ENCODE results near the gene SH3PXD2A. TPM values are rescaled to one million over a fixed set of nuclear protein-coding genes. Genes with fewer than 3 reads are reported as not detected.
A peak's percentile ranks its signal among the peaks of the same experiment; 100 is the strongest.

Gene SH3PXD2A
- total RNA-seq, 4 donors from 2014 or later, result 6.2 to 16.8 (median 11.4) TPM

GRCh38 chr10:103828587-103829197, 26.7 kb downstream of the SH3PXD2A start:
- H3K27ac ChIP-seq, result no peak overlapping the region
- H3K9me3 ChIP-seq, result no peaks in the 10 kb centered on the region
- H3K27me3 ChIP-seq, result no peaks in the 10 kb centered on the region
- intact Hi-C loops (cut with DNase I; ENCODE audit: low total_unique reads), result no loop called here
- in situ Hi-C loops (cut with MboI; ENCODE audit: low sequenced_read_pairs in 4 of 4), result no loop called here
- no peak for ATAC-seq
- H3K4me3 ChIP-seq, result no peak overlapping the region
- no peaks in the 10 kb centered on the region for H3K36me3 ChIP-seq
- H3K4me1 ChIP-seq, result peaks cover 16 to 34% of the 10 kb centered on the region in 2 donors
- DNase-seq, result no peak
- TF ChIP-seq CTCF (IDR thresholded peaks at IDR 0.05 in 4 of 5, conservative IDR thresholded peaks at IDR 0.05 in 1 of 5), result no peak
- no peak for TF ChIP-seq POLR2A (IDR thresholded peaks at IDR 0.05)

DNA sequence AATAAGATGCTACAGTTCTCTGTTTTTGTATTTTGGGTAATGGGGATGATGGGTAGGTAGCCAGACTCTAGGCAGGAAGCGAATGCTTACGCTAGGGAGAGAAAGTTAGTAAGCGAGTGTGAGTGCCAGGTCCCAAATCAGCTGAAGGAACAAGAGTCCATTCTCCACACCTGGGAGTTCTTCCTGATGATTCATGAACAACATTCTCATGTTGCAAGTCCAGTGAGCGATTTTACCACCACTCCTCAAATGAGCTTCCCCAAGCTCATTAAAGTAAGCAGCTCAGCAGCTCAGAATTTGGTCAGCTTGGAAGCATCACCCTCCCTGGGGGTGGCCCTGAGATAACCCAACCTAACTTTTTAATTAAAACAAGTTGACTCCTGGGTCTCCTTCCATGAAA, 27.3 kb downstream of the SH3PXD2A start:
- no peak overlapping the region for H3K4me3 ChIP-seq
- DNase-seq (no peak), ATAC-seq (peak in 1 of 2 donors; percentile 33)
- in situ Hi-C loops (cut with MboI; ENCODE audit: low sequenced_read_pairs in 4 of 4) (no loop called here), intact Hi-C loops (cut with DNase I; ENCODE audit: low total_unique reads) (no loop called here)
- peaks cover 13 to 28% of the 10 kb centered on the region in 2 donors for H3K4me1 ChIP-seq
- no peaks in the 10 kb centered on the region for H3K27me3 ChIP-seq
- H3K27ac ChIP-seq, result no peak overlapping the region
- H3K36me3 ChIP-seq, result no peaks in the 10 kb centered on the region
- no peaks in the 10 kb centered on the region for H3K9me3 ChIP-seq
- TF ChIP-seq POLR2A (IDR thresholded peaks at IDR 0.05) (no peak), CTCF (IDR thresholded peaks at IDR 0.05 in 4 of 5, conservative IDR thresholded peaks at IDR 0.05 in 1 of 5) (no peak)

DNA sequence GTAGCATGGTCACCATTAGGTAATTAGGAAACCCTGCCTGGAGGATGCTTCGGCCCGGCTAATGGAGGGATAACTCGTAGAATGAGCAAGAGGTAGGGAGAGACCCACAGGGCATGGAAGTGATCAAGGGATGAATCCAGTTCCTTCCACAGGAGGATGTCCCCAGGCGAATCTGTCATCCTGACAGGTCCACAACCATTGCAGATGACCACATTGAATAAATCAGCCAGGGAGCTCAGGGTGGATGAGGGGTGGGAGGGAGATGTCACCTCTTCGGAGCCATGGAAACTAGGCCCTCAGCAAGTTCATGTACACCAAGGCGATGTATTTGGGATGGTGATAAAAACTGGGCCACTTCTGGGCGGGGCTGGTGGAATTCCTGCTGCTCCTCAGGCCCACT, 28.5 kb downstream of the SH3PXD2A start:
- Histone ChIP-seq H3K9me3 (no peaks in the 10 kb centered on the region), H3K27me3 (no peaks in the 10 kb centered on the region), H3K36me3 (no peaks in the 10 kb centered on the region), H3K27ac (no peak overlapping the region), H3K4me3 (no peak overlapping the region), H3K4me1 (peaks cover 14 to 25% of the 10 kb centered on the region in 2 donors)
- DNase-seq (no peak), ATAC-seq (no peak)
- TF ChIP-seq CTCF (IDR thresholded peaks at IDR 0.05 in 4 of 5, conservative IDR thresholded peaks at IDR 0.05 in 1 of 5) (no peak), POLR2A (IDR thresholded peaks at IDR 0.05) (no peak)
- in situ Hi-C loops (cut with MboI; ENCODE audit: low sequenced_read_pairs in 4 of 4), result no loop called here
- intact Hi-C loops (cut with DNase I; ENCODE audit: low total_unique reads), result no loop called here

GRCh38 chr10:103824281-103824680, 31.1 kb downstream of the SH3PXD2A start:
- Histone ChIP-seq H3K4me1 (peaks cover 26 to 36% of the 10 kb centered on the region in 2 donors), H3K9me3 (no peaks in the 10 kb centered on the region), H3K4me3 (no peak overlapping the region), H3K27ac (no peak overlapping the region), H3K27me3 (no peaks in the 10 kb centered on the region), H3K36me3 (no peaks in the 10 kb centered on the region)
- TF ChIP-seq CTCF (IDR thresholded peaks at IDR 0.05 in 4 of 5, conservative IDR thresholded peaks at IDR 0.05 in 1 of 5), result no peak
- TF ChIP-seq POLR2A (IDR thresholded peaks at IDR 0.05), result no peak
- DNase-seq, result no peak
- in situ Hi-C loops (cut with MboI; ENCODE audit: low sequenced_read_pairs in 4 of 4), result no loop called here
- intact Hi-C loops (cut with DNase I; ENCODE audit: low total_unique reads), result no loop called here
- ATAC-seq, result no peak

All from gastrocnemius medialis (tissue), 4 donors.